Mucosa of descending colon (tissue), 3 donors: ENCODE results near the gene SNX5. TPM values are rescaled to one million over a fixed set of nuclear protein-coding genes. Genes with fewer than 3 reads are reported as not detected.

Experiments
- ATAC-seq: fragments of 200-7000 bp; cut with Tn5 transposase; one replicate; pipeline ENCODE4 v1.9.1; 2020; ENCODE audit warnings: mild to moderate bottlenecking, moderate library complexity
- DNase-seq, 3 donors: peaks; one replicate each; pipeline ENCODE4 v3.0.0-alpha.2; 2020
- H3K36me3 ChIP-seq: fragments of 200-600 bp; one replicate; pipeline ENCODE4 v1.8.0; 2021; ENCODE audit warnings: low read depth, mild to moderate bottlenecking
- H3K4me1 ChIP-seq: fragments of 200-600 bp; one replicate; pipeline ENCODE4 v1.8.0; 2021; ENCODE audit warnings: low read depth, mild to moderate bottlenecking
- H3K4me3 ChIP-seq: fragments of 200-600 bp; one replicate; pipeline ENCODE4 v1.8.0; 2021; ENCODE audit warnings: mild to moderate bottlenecking
- H3K9me3 ChIP-seq: fragments of 200-600 bp; one replicate; pipeline ENCODE4 v1.8.0; 2021; ENCODE audit warnings: mild to moderate bottlenecking
- intact Hi-C, 2 donors: fragments of 100-400 bp; cut with DNase I in 1 of 2; cut with micrococcal nuclease in 1 of 2; formaldehyde crosslinking; loops; one replicate each; pipeline versions ENCODE4 v1.11.0 to v1.11.1; 2022; cut with DNase I, micrococcal nuclease
- total RNA-seq, 3 donors: library from RNA; stranded (reverse); fragmentation: NEBNext Ultra II Directional in 2 of 3; extraction: Animal tissue kit (Norgen Biotek cat#: 25700) in 2 of 3; gene quantifications; one replicate each; pipeline versions ENCODE4 v1.2.1 to v1.2.4, GENCODE V29; 2021 to 2023
- TF ChIP-seq, protein P1 (sequence below): fragments of 200-600 bp; IDR thresholded peaks from one replicate; pipeline ENCODE4 v1.8.0; 2022; ENCODE audit warnings: antibody characterized with exemption, mild to moderate bottlenecking
- donor health status: DM: no; HTN: no; CAD: no; lungs with moderate emphysema.
- donor health status: DM: no; HTN: no; CAD: no.
- donor health status: DM: no; HTN: yes; CAD: no.

SNX5 gene
- total RNA-seq, 3 donors from 2014 or later, result 70.3 to 117 (median 105) TPM

DNA sequence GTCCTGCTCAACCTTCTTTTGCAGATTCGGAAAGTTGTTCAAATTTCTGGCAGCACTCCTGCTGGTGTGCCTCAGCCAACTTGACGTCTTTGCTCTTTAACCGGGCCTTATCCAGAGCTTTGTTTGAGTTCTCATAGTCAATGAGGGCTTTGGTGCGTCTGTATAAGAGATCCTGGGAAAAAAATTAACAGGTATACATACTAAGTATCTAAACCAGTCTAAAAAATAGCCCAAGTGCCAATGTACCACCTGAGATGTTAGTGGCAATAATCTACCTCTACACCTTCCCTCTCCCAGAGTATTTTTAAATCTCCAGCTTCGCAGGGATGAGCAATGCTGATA is 21.1 kb downstream of the SNX5 start:
- H3K36me3 ChIP-seq, result peaks cover 15% of the 10 kb centered on the region
- no peaks in the 10 kb centered on the region for H3K9me3 ChIP-seq
- H3K4me3 ChIP-seq, result no peak overlapping the region
- TF ChIP-seq, protein P1, sequence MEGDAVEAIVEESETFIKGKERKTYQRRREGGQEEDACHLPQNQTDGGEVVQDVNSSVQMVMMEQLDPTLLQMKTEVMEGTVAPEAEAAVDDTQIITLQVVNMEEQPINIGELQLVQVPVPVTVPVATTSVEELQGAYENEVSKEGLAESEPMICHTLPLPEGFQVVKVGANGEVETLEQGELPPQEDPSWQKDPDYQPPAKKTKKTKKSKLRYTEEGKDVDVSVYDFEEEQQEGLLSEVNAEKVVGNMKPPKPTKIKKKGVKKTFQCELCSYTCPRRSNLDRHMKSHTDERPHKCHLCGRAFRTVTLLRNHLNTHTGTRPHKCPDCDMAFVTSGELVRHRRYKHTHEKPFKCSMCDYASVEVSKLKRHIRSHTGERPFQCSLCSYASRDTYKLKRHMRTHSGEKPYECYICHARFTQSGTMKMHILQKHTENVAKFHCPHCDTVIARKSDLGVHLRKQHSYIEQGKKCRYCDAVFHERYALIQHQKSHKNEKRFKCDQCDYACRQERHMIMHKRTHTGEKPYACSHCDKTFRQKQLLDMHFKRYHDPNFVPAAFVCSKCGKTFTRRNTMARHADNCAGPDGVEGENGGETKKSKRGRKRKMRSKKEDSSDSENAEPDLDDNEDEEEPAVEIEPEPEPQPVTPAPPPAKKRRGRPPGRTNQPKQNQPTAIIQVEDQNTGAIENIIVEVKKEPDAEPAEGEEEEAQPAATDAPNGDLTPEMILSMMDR, result no peak
- no peak for DNase-seq
- ATAC-seq, result no peak
- H3K4me1 ChIP-seq, result no peaks in the 10 kb centered on the region
- intact Hi-C loops, result no loop called here

DNA sequence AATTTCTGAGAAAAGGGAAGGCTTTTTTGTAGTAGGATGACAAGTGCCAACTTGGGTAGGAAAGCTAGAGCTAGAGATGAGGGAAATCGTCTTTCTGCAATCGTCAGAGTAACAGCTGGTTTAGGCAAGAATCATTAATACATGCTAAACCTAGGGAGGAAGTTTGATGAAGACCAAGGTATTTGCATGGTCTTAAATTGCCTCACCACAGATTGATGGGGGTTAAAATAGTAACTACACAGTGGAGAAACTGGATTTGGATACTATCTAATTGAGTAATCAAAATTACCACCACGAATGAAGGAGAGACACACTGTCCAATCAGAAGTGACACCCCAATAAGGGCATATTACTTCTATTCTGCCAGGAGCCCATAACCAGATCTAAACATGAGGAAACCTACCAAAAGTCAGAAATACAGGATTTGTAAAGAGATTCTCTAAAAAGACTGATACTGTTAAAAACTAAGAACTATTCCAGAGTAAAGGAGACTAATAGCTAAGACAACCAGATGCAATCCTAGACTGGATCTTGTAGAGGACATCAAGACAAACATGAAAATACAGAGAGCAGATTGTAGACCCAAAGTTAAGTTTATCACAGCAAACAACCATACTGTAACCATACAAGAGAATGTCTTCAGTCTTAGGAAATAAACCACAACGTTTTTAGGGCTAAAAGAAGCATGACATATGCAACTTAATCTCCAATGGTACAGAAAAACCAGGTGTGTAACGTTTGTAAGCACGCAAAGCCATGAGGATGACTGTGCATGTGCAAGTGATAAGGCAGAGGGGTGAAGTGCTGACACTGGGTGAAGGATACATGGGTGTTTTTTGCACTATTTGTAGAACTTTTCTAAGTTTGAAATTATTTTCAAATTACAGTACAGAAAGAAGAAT is 21.8 kb downstream of the SNX5 start:
- no peaks in the 10 kb centered on the region for H3K9me3 ChIP-seq
- H3K36me3 ChIP-seq, result peaks cover 12% of the 10 kb centered on the region
- intact Hi-C loops, result no loop called here
- DNase-seq (no peak), ATAC-seq (no peak)
- no peak overlapping the region for H3K4me3 ChIP-seq
- no peaks in the 10 kb centered on the region for H3K4me1 ChIP-seq
- TF ChIP-seq, protein P1, result no peak

DNA sequence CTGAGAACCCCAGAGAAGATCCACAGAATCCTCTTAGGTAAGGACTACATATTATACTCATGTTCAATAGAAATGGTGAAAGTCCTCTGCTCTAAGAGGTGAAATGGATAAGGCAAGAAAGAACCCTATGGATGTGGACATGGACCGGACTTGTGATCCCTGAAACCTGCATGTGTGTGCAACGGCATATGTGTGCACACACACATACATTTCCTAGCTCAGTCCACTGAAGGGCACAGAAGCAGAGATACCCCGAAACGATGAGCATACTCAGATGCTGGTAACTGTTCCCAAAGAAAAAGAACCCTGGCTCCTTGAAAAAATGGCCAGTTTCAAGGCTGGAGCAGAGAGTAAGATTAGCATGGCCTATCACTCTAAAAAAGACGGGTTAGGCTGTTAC is 22.6 kb downstream of the SNX5 start:
- ATAC-seq (no peak), DNase-seq (no peak)
- intact Hi-C loops, result no loop called here
- Histone ChIP-seq H3K4me3 (no peak overlapping the region), H3K9me3 (no peaks in the 10 kb centered on the region), H3K4me1 (no peaks in the 10 kb centered on the region), H3K36me3 (peaks cover 4% of the 10 kb centered on the region)
- TF ChIP-seq, protein P1, result no peak

DNA sequence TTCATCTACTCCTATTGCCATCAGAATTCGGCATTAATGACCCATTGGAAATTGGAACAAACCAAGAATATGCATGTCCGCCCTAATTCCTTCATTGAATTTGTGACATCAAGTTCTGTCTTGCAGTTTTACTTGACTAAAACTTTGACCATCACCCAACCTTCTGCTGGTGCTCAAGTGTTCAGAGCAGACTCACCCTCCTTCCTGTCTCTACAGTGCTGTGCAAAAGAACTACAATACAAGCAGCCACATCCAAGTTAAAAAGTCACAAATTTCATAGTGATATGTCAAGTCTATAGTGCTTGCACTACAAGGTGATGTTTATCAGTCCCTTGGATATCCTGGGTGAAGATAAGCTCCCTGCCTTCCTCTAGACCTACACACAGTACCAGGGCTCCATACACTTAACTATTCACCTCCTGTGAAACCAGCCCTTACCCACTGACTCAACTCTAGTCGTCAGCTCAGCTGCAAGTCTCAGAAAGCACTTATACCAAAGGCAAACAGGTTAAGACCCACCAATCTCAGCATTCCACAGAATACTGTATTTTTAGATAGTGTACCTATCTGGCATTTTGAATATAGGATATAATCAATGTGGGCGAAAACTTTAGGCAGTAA is 23.6 kb downstream of the SNX5 start:
- no peaks in the 10 kb centered on the region for H3K9me3 ChIP-seq
- DNase-seq (no peak), ATAC-seq (no peak)
- no peak overlapping the region for H3K4me3 ChIP-seq
- no peaks in the 10 kb centered on the region for H3K36me3 ChIP-seq
- no peaks in the 10 kb centered on the region for H3K4me1 ChIP-seq
- intact Hi-C loops, result no loop called here
- TF ChIP-seq, protein P1, result no peak

DNA sequence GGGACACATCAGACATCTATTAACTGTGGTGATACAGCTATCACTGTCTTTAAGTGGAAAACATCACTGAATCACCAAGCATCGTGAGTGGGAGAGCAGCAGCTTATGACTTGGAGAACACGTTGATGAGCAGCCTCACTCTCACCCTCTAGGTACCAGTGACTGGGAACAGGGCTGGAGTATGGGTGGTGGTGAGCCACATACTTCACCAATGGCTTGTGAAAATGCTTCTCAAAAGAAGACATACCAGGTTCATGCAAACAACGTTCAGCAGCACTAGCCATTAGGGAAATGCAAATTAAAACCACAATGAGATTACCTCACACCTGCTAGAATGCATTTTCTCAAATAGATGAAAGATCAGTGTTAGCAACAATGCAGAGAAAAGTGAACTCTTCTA is 25.3 kb downstream of the SNX5 start:
- ATAC-seq, result no peak
- Histone ChIP-seq H3K9me3 (no peaks in the 10 kb centered on the region), H3K4me3 (no peak overlapping the region), H3K4me1 (peaks cover 12% of the 10 kb centered on the region), H3K36me3 (no peaks in the 10 kb centered on the region)
- intact Hi-C loops, result no loop called here
- no peak for DNase-seq
- TF ChIP-seq, protein P1, result no peak
